Erythroblast (primary cell): ENCODE results near the gene TRPM4.

Source experiments
- GATA1 ChIP-seq: IDR thresholded peaks from 2 replicates; pipeline ENCODE4 v1.6.1; 2011; ENCODE audit warnings: low read depth, mild to moderate bottlenecking, control low read depth, low read length, moderate library complexity
- POLR2A ChIP-seq: IDR thresholded peaks from 2 replicates; pipeline ENCODE4 v1.6.1; 2011; ENCODE audit warnings: mild to moderate bottlenecking, low read length

DNA sequence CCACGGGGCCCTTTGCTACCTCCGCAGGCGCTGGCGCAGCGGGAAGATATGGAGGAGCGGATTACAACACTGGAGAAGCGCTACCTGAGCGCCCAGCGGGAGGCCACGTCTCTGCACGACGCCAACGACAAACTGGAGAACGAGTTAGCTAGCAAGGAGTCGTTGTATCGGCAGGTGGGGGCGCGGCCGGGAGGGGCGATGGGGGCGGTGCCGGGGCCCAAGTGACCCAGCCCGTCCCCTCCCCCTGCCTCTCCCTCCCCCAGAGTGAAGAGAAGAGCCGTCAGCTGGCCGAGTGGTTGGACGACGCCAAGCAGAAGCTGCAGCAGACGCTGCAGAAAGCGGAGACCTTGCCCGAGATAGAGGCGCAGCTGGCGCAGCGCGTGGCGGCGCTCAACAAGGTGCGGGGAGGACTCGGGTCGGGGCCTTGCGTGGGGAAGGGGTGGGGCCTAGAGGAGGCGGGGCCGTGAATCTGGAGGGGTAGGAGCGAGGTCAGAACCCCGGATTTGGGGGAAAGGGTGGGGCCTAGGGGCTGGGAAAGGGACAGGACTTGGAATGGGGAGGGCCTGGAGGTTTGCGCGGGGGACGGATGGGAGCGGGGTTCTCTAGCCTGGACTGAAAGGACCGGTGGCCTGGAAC lies 24.5 kb upstream of the TRPM4 start:
- TF ChIP-seq POLR2A (no peak), GATA1 (no peak)
